Body of pancreas (tissue), 4 donors: ENCODE data around the gene MYPOP. TPM values are rescaled to one million over a fixed set of nuclear protein-coding genes. Genes with fewer than 3 reads are reported as not detected.

Source experiments
- ATAC-seq: fragments of 150-250 bp; one replicate; pipeline ENCODE4 v1.9.1; 2016
- DNase-seq, 4 donors: peaks; one replicate each; pipeline ENCODE4 v3.0.0-alpha.2; 2019
- H3K27ac ChIP-seq, 4 donors: fragments of 200-600 bp; sonication (generic); 1 replicate in 3 of 4; 2 replicates in 1 of 4; pipeline versions ENCODE4 v1.5.1 to v1.6.1; 2016 to 2019; ENCODE audit warnings: mild to moderate bottlenecking in 1 of 4, mixed read lengths in 1 of 4, moderate library complexity in 1 of 4
- H3K27me3 ChIP-seq, 2 donors: fragments of 200-600 bp; sonication (generic); one replicate each; pipeline ENCODE4 v1.6.0; 2016; ENCODE audit warnings: mild to moderate bottlenecking in 1 of 2
- H3K36me3 ChIP-seq, 2 donors: fragments of 200-600 bp; sonication (generic); replicated peaks in 1 of 2; 2 replicates each; pipeline ENCODE4 v1.5.1; 2016; ENCODE audit warnings: low read depth in 2 of 2; ENCODE audit not compliant: insufficient read depth in 1 of 2
- H3K4me1 ChIP-seq: fragments of 200-600 bp; sonication (generic); one replicate; pipeline ENCODE4 v1.6.0; 2016
- H3K4me3 ChIP-seq, 2 donors: fragments of 200-600 bp; sonication (generic); 1 replicate in 1 of 2; 2 replicates in 1 of 2; pipeline ENCODE4 v1.5.1; 2016 to 2019
- H3K9me3 ChIP-seq, 3 donors: fragments of 200-600 bp; sonication (generic); 1 replicate in 2 of 3; 2 replicates in 1 of 3; pipeline ENCODE4 v1.5.1; 2016
- CTCF ChIP-seq, 7 experiments: fragments of 450-650 bp in 4 of 7; fragments of 200-600 bp in 3 of 7; sonication (generic) in 3 of 7; IDR thresholded peaks; one replicate each; pipeline ENCODE4 v1.5.1; 2016 to 2019; ENCODE audit warnings: antibody characterized with exemption in 7 of 7
- POLR2A ChIP-seq, 3 donors: fragments of 450-650 bp; IDR thresholded peaks; one replicate each; pipeline ENCODE4 v1.6.1; 2016; ENCODE audit warnings: antibody characterized with exemption in 3 of 3, mild to moderate bottlenecking in 2 of 3
- WGBS, 2 donors: methylation state at CpG; one replicate each; pipeline ENCODE4 v1.1.5; 2017; 5-methylcytosine and 5-hydroxymethylcytosine counted together
- intact Hi-C: fragments of 100-400 bp; cut with DNase I; formaldehyde crosslinking; loops from one replicate; pipeline ENCODE4 v1.15.1; 2023
- total RNA-seq, 2 donors: library from RNA; depleted of rRNA; stranded (reverse); fragments of >200 nt; gene quantifications; one replicate each; pipeline ENCODE4 v1.1.0, GENCODE V29; 2016

Gene MYPOP
- total RNA-seq, 2 donors from 2014 or later: 6.7 to 13.5 TPM

GRCh38 chr19:45908956-45909355, 6.5 kb upstream of the MYPOP start:
- Histone ChIP-seq H3K27me3 (no peaks in the 10 kb centered on the region), H3K4me1 (no peaks in the 10 kb centered on the region), H3K9me3 (no peaks in the 10 kb centered on the region), H3K4me3 (no peak overlapping the region), H3K27ac (no peak overlapping the region), H3K36me3 (no peaks in the 10 kb centered on the region)
- intact Hi-C loops: no loop called here
- no peak for DNase-seq
- TF ChIP-seq POLR2A (IDR thresholded peaks at IDR 0.05) (no peak), CTCF (IDR thresholded peaks at IDR 0.05) (no peak)
- ATAC-seq: no peak
- WGBS, 2 donors: 79 to 80% methylated on average over 5 of the region's 5 CpGs

GRCh38 chr19:45906221-45906620, 3.8 kb upstream of the MYPOP start:
- Histone ChIP-seq H3K4me1 (peaks cover 12% of the 10 kb centered on the region), H3K4me3 (no peak overlapping the region), H3K27ac (no peak overlapping the region), H3K9me3 (no peaks in the 10 kb centered on the region), H3K27me3 (no peaks in the 10 kb centered on the region), H3K36me3 (no peaks in the 10 kb centered on the region)
- intact Hi-C loops: no loop called here
- DNase-seq: no peak
- TF ChIP-seq CTCF (IDR thresholded peaks at IDR 0.05): no peak
- WGBS, 2 donors: 70 to 92% methylated on average over 2 to 3 of the region's 3 CpGs
- ATAC-seq: no peak

- ATAC-seq (no peak), DNase-seq (no peak)
- Histone ChIP-seq H3K27ac (no peak overlapping the region), H3K36me3 (no peaks in the 10 kb centered on the region), H3K4me1 (peaks cover 25% of the 10 kb centered on the region), H3K4me3 (no peak overlapping the region), H3K27me3 (no peaks in the 10 kb centered on the region), H3K9me3 (no peaks in the 10 kb centered on the region)
- TF ChIP-seq CTCF (IDR thresholded peaks at IDR 0.05): no peak
- no peak for TF ChIP-seq POLR2A (IDR thresholded peaks at IDR 0.05)
- intact Hi-C loops: no loop called here
- WGBS, 2 donors: 69 to 78% methylated on average over 10 of the region's 10 CpGs
These were observed 2.6 kb upstream of the MYPOP start for GRCh38 chr19:45905011-45905410.

GRCh38 chr19:45902651-45903625, 525 bp upstream of the MYPOP start:
- peak overlapping the region; percentile 17 to 76 (median 58) for H3K27ac ChIP-seq
- 2 to 8% methylated on average over 24 to 68 of the region's 73 CpGs for WGBS, 2 donors
- ATAC-seq: peak; percentile 96
- peaks cover 30% of the 10 kb centered on the region for H3K4me1 ChIP-seq
- intact Hi-C loops: no loop called here
- no peaks in the 10 kb centered on the region for H3K27me3 ChIP-seq
- TF ChIP-seq CTCF (IDR thresholded peaks at IDR 0.05) (peak in 3 of 7 experiments; percentile 5 to 30 (median 26)), POLR2A (IDR thresholded peaks at IDR 0.05) (peak; percentile 3 to 77 (median 73))
- peaks cover 0 to 4% of the 10 kb centered on the region in 2 donors for H3K36me3 ChIP-seq
- DNase-seq: peak; percentile 98 to 99 (median 98)
- H3K4me3 ChIP-seq: peak overlapping the region in 1 of 2 donors; percentile 32
- H3K9me3 ChIP-seq: no peaks in the 10 kb centered on the region
